Neutrophil (primary cell): Measurements from ENCODE around the gene ABL1.

ENCODE experiments used
- H3K27ac ChIP-seq: fragments of 200-600 bp; sonication (generic); 2 replicates; pipeline ENCODE4 v1.5.1; 2016; ENCODE audit warnings: mild to moderate bottlenecking, moderate library complexity
- H3K27me3 ChIP-seq: fragments of 200-600 bp; sonication (generic); 2 replicates; pipeline ENCODE4 v1.6.0; 2016; ENCODE audit warnings: mild to moderate bottlenecking
- H3K36me3 ChIP-seq: fragments of 200-600 bp; sonication (generic); 2 replicates; pipeline ENCODE4 v1.5.1; 2017
- H3K4me1 ChIP-seq, 2 experiments: fragments of 200-600 bp in 1 of 2; sonication (generic) in 1 of 2; 1 replicate in 1 of 2; 2 replicates in 1 of 2; pipeline versions ENCODE4 v1.5.1 to v1.6.1; 2013 to 2016; ENCODE audit warnings: low read depth in 1 of 2, low read length in 1 of 2, mild to moderate bottlenecking in 1 of 2, moderate library complexity in 1 of 2; ENCODE audit not compliant: control insufficient read depth in 1 of 2, insufficient read depth in 1 of 2
- H3K4me3 ChIP-seq, 2 experiments: fragments of 200-600 bp in 1 of 2; sonication (generic) in 1 of 2; 1 replicate in 1 of 2; 2 replicates in 1 of 2; pipeline ENCODE4 v1.5.1; 2013 to 2016; ENCODE audit warnings: low read depth in 1 of 2, low read length in 1 of 2, mild to moderate bottlenecking in 1 of 2, moderate library complexity in 1 of 2
- H3K9me3 ChIP-seq: fragments of 200-600 bp; sonication (generic); 2 replicates; pipeline ENCODE4 v1.5.1; 2016
- TF ChIP-seq, protein P1 (sequence below): fragments of 200-600 bp; sonication (generic); IDR thresholded peaks from 2 replicates; pipeline ENCODE4 v1.5.1; 2016; ENCODE audit warnings: antibody characterized with exemption

Gene ABL1

GRCh38 chr9:130896233-130897014 lies 61.4 kb downstream of the ABL1 start, which contains the start of gene QRFP:
QRFP (minus strand) TSS chr9:130896812; CDS start chr9:130893838, 2,974 bp downstream.
- Histone ChIP-seq H3K27me3 (peaks cover 10% of the 10 kb centered on the region), H3K4me3 (no peak within 1 kb of the TSS), H3K4me1 (peaks cover 15 to 19% of the 10 kb centered on the region in 2 experiments), H3K36me3 (no peaks in the 10 kb centered on the region), H3K9me3 (no peaks in the 10 kb centered on the region), H3K27ac (no peak within 1 kb of the TSS)
- TF ChIP-seq, protein P1, sequence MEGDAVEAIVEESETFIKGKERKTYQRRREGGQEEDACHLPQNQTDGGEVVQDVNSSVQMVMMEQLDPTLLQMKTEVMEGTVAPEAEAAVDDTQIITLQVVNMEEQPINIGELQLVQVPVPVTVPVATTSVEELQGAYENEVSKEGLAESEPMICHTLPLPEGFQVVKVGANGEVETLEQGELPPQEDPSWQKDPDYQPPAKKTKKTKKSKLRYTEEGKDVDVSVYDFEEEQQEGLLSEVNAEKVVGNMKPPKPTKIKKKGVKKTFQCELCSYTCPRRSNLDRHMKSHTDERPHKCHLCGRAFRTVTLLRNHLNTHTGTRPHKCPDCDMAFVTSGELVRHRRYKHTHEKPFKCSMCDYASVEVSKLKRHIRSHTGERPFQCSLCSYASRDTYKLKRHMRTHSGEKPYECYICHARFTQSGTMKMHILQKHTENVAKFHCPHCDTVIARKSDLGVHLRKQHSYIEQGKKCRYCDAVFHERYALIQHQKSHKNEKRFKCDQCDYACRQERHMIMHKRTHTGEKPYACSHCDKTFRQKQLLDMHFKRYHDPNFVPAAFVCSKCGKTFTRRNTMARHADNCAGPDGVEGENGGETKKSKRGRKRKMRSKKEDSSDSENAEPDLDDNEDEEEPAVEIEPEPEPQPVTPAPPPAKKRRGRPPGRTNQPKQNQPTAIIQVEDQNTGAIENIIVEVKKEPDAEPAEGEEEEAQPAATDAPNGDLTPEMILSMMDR, result no peak

- Histone ChIP-seq H3K27me3 (peaks cover 10% of the 10 kb centered on the region), H3K4me1 (peaks cover 15 to 19% of the 10 kb centered on the region in 2 experiments), H3K9me3 (no peaks in the 10 kb centered on the region), H3K27ac (no peak overlapping the region), H3K36me3 (no peaks in the 10 kb centered on the region), H3K4me3 (no peak overlapping the region)
- TF ChIP-seq, protein P1, result no peak
Observed at GRCh38 chr9:130897105-130897751, 62.2 kb downstream of the ABL1 start.

DNA sequence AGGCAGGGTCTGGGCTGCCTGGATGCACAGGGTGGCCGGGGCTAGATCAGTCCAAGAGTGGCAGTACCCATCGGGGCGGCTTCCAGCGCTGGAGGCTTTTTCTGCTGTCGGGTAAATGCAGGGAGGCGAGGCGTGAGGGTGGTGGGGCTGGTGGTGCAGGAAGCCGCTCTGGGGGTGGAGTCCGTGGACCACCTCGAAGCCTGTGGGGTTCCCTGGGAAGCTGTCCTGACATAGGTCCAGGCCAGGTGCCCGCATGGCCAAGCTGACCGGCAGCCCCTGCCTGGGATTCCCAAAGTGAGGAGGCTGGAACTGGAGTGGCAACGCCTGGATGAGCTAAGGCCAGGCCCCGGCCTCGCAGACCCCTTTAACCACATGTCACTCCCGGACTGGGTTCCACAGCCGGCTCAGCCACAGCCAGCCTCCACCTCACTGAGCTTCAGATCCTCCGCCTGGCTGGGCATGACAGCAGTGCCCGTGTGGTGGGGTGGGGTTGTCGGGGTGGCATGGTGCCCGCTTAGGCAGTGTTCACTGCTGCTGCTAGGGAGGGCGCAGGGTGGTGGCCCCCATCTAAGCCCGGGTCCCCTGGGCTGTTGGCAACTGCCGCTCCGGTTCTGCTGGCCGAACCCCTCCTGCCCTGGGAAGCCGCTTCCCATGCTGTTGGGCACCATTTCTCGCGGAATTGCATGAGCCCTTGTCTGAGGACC lies 62.9 kb downstream of the ABL1 start:
- TF ChIP-seq, protein P1, result no peak
- H3K4me3 ChIP-seq, result no peak overlapping the region
- peaks cover 11 to 12% of the 10 kb centered on the region in 2 experiments for H3K4me1 ChIP-seq
- H3K36me3 ChIP-seq, result no peaks in the 10 kb centered on the region
- H3K27me3 ChIP-seq, result peaks cover 10% of the 10 kb centered on the region
- no peak overlapping the region for H3K27ac ChIP-seq
- no peaks in the 10 kb centered on the region for H3K9me3 ChIP-seq

- H3K4me3 ChIP-seq, result no peak overlapping the region
- TF ChIP-seq, protein P1, result no peak
- H3K27ac ChIP-seq, result no peak overlapping the region
- H3K36me3 ChIP-seq, result no peaks in the 10 kb centered on the region
- H3K27me3 ChIP-seq, result peaks cover 10% of the 10 kb centered on the region
- H3K4me1 ChIP-seq, result peaks cover 6 to 7% of the 10 kb centered on the region in 2 experiments
- H3K9me3 ChIP-seq, result no peaks in the 10 kb centered on the region
Observed at GRCh38 chr9:130898552-130898852, 63.4 kb downstream of the ABL1 start.

GRCh38 chr9:130899051-130899748 lies 64.1 kb downstream of the ABL1 start:
- H3K4me3 ChIP-seq, result no peak overlapping the region
- peaks cover 0 to under 1% of the 10 kb centered on the region in 2 experiments for H3K4me1 ChIP-seq
- no peaks in the 10 kb centered on the region for H3K9me3 ChIP-seq
- H3K36me3 ChIP-seq, result no peaks in the 10 kb centered on the region
- TF ChIP-seq, protein P1, result no peak
- H3K27ac ChIP-seq, result no peak overlapping the region
- H3K27me3 ChIP-seq, result peaks cover 10% of the 10 kb centered on the region
